ENCODE measurements around the gene POLR3GL.

POLR3GL gene

DNA sequence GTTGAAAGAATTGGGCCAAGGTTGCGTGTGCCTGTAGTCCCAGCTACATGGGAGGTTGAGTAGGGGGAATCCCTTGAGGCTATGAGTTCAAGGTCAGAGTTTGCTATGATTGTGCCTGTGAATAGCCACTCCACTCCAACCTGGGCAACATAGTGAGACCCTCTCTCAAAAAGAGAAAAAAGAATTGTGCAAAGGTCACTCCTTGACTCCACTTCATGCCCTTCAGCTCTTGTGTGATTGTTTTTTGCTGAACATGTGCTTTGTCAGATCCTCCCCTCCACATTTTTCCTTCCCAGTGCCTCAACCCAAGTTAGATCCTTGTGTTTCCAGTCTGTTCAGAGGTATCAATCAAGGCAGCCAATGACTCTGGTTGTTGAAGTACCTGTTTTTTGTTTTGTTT is 23.4 kb downstream of the POLR3GL start:
- Histone ChIP-seq H3K27me3 (ENCODE audit: control insufficient read depth in 3 of 3, insufficient read depth in 3 of 3, low read depth in 1 of 3, low read length in 3 of 3) (no peaks in the 10 kb centered on the region), H3K4ac (ENCODE audit: low read length) (no peak overlapping the region), H2BK15ac (ENCODE audit: low read length) (no peak overlapping the region), H3K36me3 (replicated peaks in 1 of 2; ENCODE audit: control insufficient read depth in 2 of 2, insufficient read depth in 2 of 2, low read length in 2 of 2) (peaks cover 3 to 14% of the 10 kb centered on the region in 2 donors), H4K91ac (ENCODE audit: low read depth, low read length, poor library complexity) (no peak overlapping the region), H3K9me3 (replicated peaks in 1 of 2; ENCODE audit: control insufficient read depth in 2 of 2, insufficient read depth in 1 of 2, low read depth in 1 of 2, low read length in 2 of 2) (peaks cover 0 to under 1% of the 10 kb centered on the region in 2 donors), H3K27ac (replicated peaks; ENCODE audit: low read length) (no peak overlapping the region), H3K4me2 (ENCODE audit: insufficient read depth, low read length, poor library complexity, severe bottlenecking) (no peak overlapping the region), H2BK5ac (ENCODE audit: low read length) (no peak overlapping the region), H2AFZ (ENCODE audit: low read length) (no peak overlapping the region), H3K79me1 (ENCODE audit: low read depth, low read length) (no peaks in the 10 kb centered on the region), H3K14ac (ENCODE audit: low read length) (no peak overlapping the region), H2AK5ac (ENCODE audit: low read depth, low read length) (no peak overlapping the region), H3K4me3 (ENCODE audit: low read length in 2 of 2) (no peak overlapping the region), H4K8ac (ENCODE audit: low read depth, low read length) (no peak overlapping the region), H3K4me1 (ENCODE audit: control insufficient read depth in 2 of 2, insufficient read depth in 1 of 2, low read depth in 1 of 2, low read length in 2 of 2) (peaks cover 7 to 22% of the 10 kb centered on the region in 2 donors), H3K23ac (ENCODE audit: low read depth, low read length, poor library complexity) (no peak overlapping the region), H2BK120ac (ENCODE audit: low read depth, low read length) (no peak overlapping the region), H2BK12ac (ENCODE audit: low read length) (no peak overlapping the region), H3K9ac (ENCODE audit: low read depth, low read length, poor library complexity) (no peak overlapping the region), H3K18ac (ENCODE audit: low read length) (no peak overlapping the region)
- DNase-seq (ENCODE audit: low spot score) = no peak
- no CpG with 5 or more reads among the region's 1 CpG for WGBS, 2 donors (ENCODE audit: extremely low coverage in 2 of 2, insufficient read length in 2 of 2, insufficient replicate concordance in 1 of 2)

GRCh38 chr1:145988773-145989172 is 24.3 kb downstream of the POLR3GL start:
- Histone ChIP-seq H2AFZ (ENCODE audit: low read length) (no peak overlapping the region), H3K36me3 (replicated peaks in 1 of 2; ENCODE audit: control insufficient read depth in 2 of 2, insufficient read depth in 2 of 2, low read length in 2 of 2) (peaks cover 8 to 22% of the 10 kb centered on the region in 2 donors), H3K4me3 (ENCODE audit: low read length in 2 of 2) (no peak overlapping the region), H3K9ac (ENCODE audit: low read depth, low read length, poor library complexity) (no peak overlapping the region), H2AK5ac (ENCODE audit: low read depth, low read length) (no peak overlapping the region), H3K18ac (ENCODE audit: low read length) (no peak overlapping the region), H3K14ac (ENCODE audit: low read length) (no peak overlapping the region), H3K79me1 (ENCODE audit: low read depth, low read length) (no peaks in the 10 kb centered on the region), H3K23ac (ENCODE audit: low read depth, low read length, poor library complexity) (no peak overlapping the region), H3K27me3 (ENCODE audit: control insufficient read depth in 3 of 3, insufficient read depth in 3 of 3, low read depth in 1 of 3, low read length in 3 of 3) (no peaks in the 10 kb centered on the region), H3K4me1 (ENCODE audit: control insufficient read depth in 2 of 2, insufficient read depth in 1 of 2, low read depth in 1 of 2, low read length in 2 of 2) (peaks cover 7 to 30% of the 10 kb centered on the region in 2 donors), H4K8ac (ENCODE audit: low read depth, low read length) (no peak overlapping the region), H3K4me2 (ENCODE audit: insufficient read depth, low read length, poor library complexity, severe bottlenecking) (no peak overlapping the region), H2BK15ac (ENCODE audit: low read length) (no peak overlapping the region), H3K27ac (replicated peaks; ENCODE audit: low read length) (no peak overlapping the region), H3K9me3 (replicated peaks in 1 of 2; ENCODE audit: control insufficient read depth in 2 of 2, insufficient read depth in 1 of 2, low read depth in 1 of 2, low read length in 2 of 2) (peaks cover 0 to 4% of the 10 kb centered on the region in 2 donors), H4K91ac (ENCODE audit: low read depth, low read length, poor library complexity) (no peak overlapping the region), H2BK12ac (ENCODE audit: low read length) (no peak overlapping the region), H2BK5ac (ENCODE audit: low read length) (no peak overlapping the region), H2BK120ac (ENCODE audit: low read depth, low read length) (no peak overlapping the region), H3K4ac (ENCODE audit: low read length) (no peak overlapping the region)
- no peak for DNase-seq (ENCODE audit: low spot score)
- no CpG with 5 or more reads among the region's 5 CpGs for WGBS, 2 donors (ENCODE audit: extremely low coverage in 2 of 2, insufficient read length in 2 of 2, insufficient replicate concordance in 1 of 2)

GRCh38 chr1:145990249-145990855 is 25.9 kb downstream of the POLR3GL start:
- H3K23ac ChIP-seq (ENCODE audit: low read depth, low read length, poor library complexity) = no peak overlapping the region
- H3K27ac ChIP-seq (replicated peaks; ENCODE audit: low read length) = no peak overlapping the region

GRCh38 chr1:145991735-145992412 is 27.4 kb downstream of the POLR3GL start:
- no peak overlapping the region for H3K4me2 ChIP-seq (ENCODE audit: insufficient read depth, low read length, poor library complexity, severe bottlenecking)
- no peak overlapping the region for H3K18ac ChIP-seq (ENCODE audit: low read length)
- no peak overlapping the region for H2BK5ac ChIP-seq (ENCODE audit: low read length)
- no peak for DNase-seq (ENCODE audit: low spot score)
- H3K27ac ChIP-seq (replicated peaks; ENCODE audit: low read length) = no peak overlapping the region
- no peak overlapping the region for H3K14ac ChIP-seq (ENCODE audit: low read length)
- H3K27me3 ChIP-seq (ENCODE audit: control insufficient read depth in 3 of 3, insufficient read depth in 3 of 3, low read depth in 1 of 3, low read length in 3 of 3) = no peaks in the 10 kb centered on the region
- H2BK120ac ChIP-seq (ENCODE audit: low read depth, low read length) = no peak overlapping the region
- no peak overlapping the region for H4K8ac ChIP-seq (ENCODE audit: low read depth, low read length)
- H3K4me3 ChIP-seq (ENCODE audit: low read length in 2 of 2) = no peak overlapping the region
- no peak overlapping the region for H2AFZ ChIP-seq (ENCODE audit: low read length)
- H3K36me3 ChIP-seq (replicated peaks in 1 of 2; ENCODE audit: control insufficient read depth in 2 of 2, insufficient read depth in 2 of 2, low read length in 2 of 2) = peaks cover 17 to 41% of the 10 kb centered on the region in 2 donors
- H3K79me1 ChIP-seq (ENCODE audit: low read depth, low read length) = no peaks in the 10 kb centered on the region
- WGBS, 2 donors (ENCODE audit: extremely low coverage in 2 of 2, insufficient read length in 2 of 2, insufficient replicate concordance in 1 of 2) = no CpG with 5 or more reads among the region's 10 CpGs
- no peak overlapping the region for H4K91ac ChIP-seq (ENCODE audit: low read depth, low read length, poor library complexity)
- no peak overlapping the region for H3K9ac ChIP-seq (ENCODE audit: low read depth, low read length, poor library complexity)
- peaks cover 0 to 9% of the 10 kb centered on the region in 2 donors for H3K9me3 ChIP-seq (replicated peaks in 1 of 2; ENCODE audit: control insufficient read depth in 2 of 2, insufficient read depth in 1 of 2, low read depth in 1 of 2, low read length in 2 of 2)
- H2BK12ac ChIP-seq (ENCODE audit: low read length) = no peak overlapping the region
- H2BK15ac ChIP-seq (ENCODE audit: low read length) = no peak overlapping the region
- no peak overlapping the region for H3K23ac ChIP-seq (ENCODE audit: low read depth, low read length, poor library complexity)
- H3K4me1 ChIP-seq (ENCODE audit: control insufficient read depth in 2 of 2, insufficient read depth in 1 of 2, low read depth in 1 of 2, low read length in 2 of 2) = peaks cover 3 to 22% of the 10 kb centered on the region in 2 donors
- no peak overlapping the region for H3K4ac ChIP-seq (ENCODE audit: low read length)
- no peak overlapping the region for H2AK5ac ChIP-seq (ENCODE audit: low read depth, low read length)

More at GRCh38 chr1:145990249-145990855, 25.9 kb downstream of the POLR3GL start:
- no peak overlapping the region for H2BK12ac ChIP-seq (ENCODE audit: low read length)
- no peak overlapping the region for H2AK5ac ChIP-seq (ENCODE audit: low read depth, low read length)
- no peaks in the 10 kb centered on the region for H3K79me1 ChIP-seq (ENCODE audit: low read depth, low read length)
- H3K4me2 ChIP-seq (ENCODE audit: insufficient read depth, low read length, poor library complexity, severe bottlenecking) = no peak overlapping the region
- H2BK120ac ChIP-seq (ENCODE audit: low read depth, low read length) = no peak overlapping the region
- H3K4me3 ChIP-seq (ENCODE audit: low read length in 2 of 2) = no peak overlapping the region
- no peak overlapping the region for H3K14ac ChIP-seq (ENCODE audit: low read length)
- peaks cover 0 to 9% of the 10 kb centered on the region in 2 donors for H3K9me3 ChIP-seq (replicated peaks in 1 of 2; ENCODE audit: control insufficient read depth in 2 of 2, insufficient read depth in 1 of 2, low read depth in 1 of 2, low read length in 2 of 2)
- no peak overlapping the region for H2BK5ac ChIP-seq (ENCODE audit: low read length)
- H4K8ac ChIP-seq (ENCODE audit: low read depth, low read length) = no peak overlapping the region
- peaks cover 7 to 33% of the 10 kb centered on the region in 2 donors for H3K4me1 ChIP-seq (ENCODE audit: control insufficient read depth in 2 of 2, insufficient read depth in 1 of 2, low read depth in 1 of 2, low read length in 2 of 2)
- H3K4ac ChIP-seq (ENCODE audit: low read length) = no peak overlapping the region
- no peak overlapping the region for H2BK15ac ChIP-seq (ENCODE audit: low read length)
- H3K18ac ChIP-seq (ENCODE audit: low read length) = no peak overlapping the region
- H2AFZ ChIP-seq (ENCODE audit: low read length) = no peak overlapping the region
- no peaks in the 10 kb centered on the region for H3K27me3 ChIP-seq (ENCODE audit: control insufficient read depth in 3 of 3, insufficient read depth in 3 of 3, low read depth in 1 of 3, low read length in 3 of 3)
- H3K9ac ChIP-seq (ENCODE audit: low read depth, low read length, poor library complexity) = no peak overlapping the region
- no peak overlapping the region for H4K91ac ChIP-seq (ENCODE audit: low read depth, low read length, poor library complexity)
- WGBS, 2 donors (ENCODE audit: extremely low coverage in 2 of 2, insufficient read length in 2 of 2, insufficient replicate concordance in 1 of 2) = no CpG with 5 or more reads among the region's 7 CpGs
- peaks cover 17 to 38% of the 10 kb centered on the region in 2 donors for H3K36me3 ChIP-seq (replicated peaks in 1 of 2; ENCODE audit: control insufficient read depth in 2 of 2, insufficient read depth in 2 of 2, low read length in 2 of 2)
- no peak for DNase-seq (ENCODE audit: low spot score)

All from neuronal stem cell (in vitro differentiated cells).